HEK293T (cell line): ENCODE results near the gene TNPO2.

Experiments used
- FOXM1 ChIP-seq: fragments of 450-650 bp; IDR thresholded peaks from 2 replicates; pipeline ENCODE4 v1.6.1; 2017; ENCODE audit warnings: mild to moderate bottlenecking, borderline replicate concordance
- TARDBP ChIP-seq: fragments of 450-650 bp; IDR thresholded peaks from 2 replicates; pipeline ENCODE4 v1.6.1; 2016

DNA sequence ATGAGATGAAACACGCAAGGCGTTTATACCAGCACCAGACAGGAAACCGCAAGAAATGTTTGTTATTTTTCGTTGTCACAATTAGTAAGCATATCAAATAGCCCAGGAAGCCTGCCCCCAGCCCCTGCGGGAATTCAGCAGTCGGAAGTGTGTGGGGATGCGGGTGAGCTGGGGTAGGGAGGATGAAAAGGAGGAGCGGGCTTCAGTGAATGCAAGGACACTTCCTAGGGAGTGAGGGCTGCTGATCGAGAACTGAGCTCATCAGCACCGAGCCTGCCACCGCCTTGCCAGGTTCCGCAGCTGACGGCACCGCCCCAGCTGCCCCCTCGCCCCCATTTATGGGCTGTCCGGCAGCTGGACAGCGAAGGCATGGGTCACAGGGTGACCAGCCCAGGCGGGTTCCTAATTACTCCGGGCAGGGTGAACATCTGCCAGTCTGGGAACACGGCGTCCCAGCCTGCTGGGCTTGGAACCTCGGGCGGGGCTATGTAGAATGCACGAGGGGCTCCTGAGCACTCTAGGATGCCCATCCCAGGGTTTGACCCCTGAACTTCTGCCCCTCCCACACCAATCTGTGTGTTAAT, 26.3 kb upstream of the TNPO2 start:
- no peak for TF ChIP-seq TARDBP
- no peak for TF ChIP-seq FOXM1
